GM12865 (cell line): ENCODE results near the gene MYT1.
A peak's percentile ranks its signal among the peaks of the same experiment; 100 is the strongest.

Experiments used
- DNase-seq: peaks from one replicate; pipeline ENCODE4 v3.0.0; 2010; ENCODE audit warnings: low read depth
- H3K4me3 ChIP-seq: 2 replicates; pipeline ENCODE4 v1.5.1; 2011; ENCODE audit warnings: mild to moderate bottlenecking, low read depth, low read length, control low read depth
- TF ChIP-seq, protein P1 (sequence below): IDR thresholded peaks from 2 replicates; pipeline ENCODE4 v1.5.1; 2011; ENCODE audit warnings: low read length, control low read depth, low read depth, inconsistent platforms; ENCODE audit not compliant: insufficient read depth; ENCODE audit errors: missing control alignments

Gene MYT1

DNA sequence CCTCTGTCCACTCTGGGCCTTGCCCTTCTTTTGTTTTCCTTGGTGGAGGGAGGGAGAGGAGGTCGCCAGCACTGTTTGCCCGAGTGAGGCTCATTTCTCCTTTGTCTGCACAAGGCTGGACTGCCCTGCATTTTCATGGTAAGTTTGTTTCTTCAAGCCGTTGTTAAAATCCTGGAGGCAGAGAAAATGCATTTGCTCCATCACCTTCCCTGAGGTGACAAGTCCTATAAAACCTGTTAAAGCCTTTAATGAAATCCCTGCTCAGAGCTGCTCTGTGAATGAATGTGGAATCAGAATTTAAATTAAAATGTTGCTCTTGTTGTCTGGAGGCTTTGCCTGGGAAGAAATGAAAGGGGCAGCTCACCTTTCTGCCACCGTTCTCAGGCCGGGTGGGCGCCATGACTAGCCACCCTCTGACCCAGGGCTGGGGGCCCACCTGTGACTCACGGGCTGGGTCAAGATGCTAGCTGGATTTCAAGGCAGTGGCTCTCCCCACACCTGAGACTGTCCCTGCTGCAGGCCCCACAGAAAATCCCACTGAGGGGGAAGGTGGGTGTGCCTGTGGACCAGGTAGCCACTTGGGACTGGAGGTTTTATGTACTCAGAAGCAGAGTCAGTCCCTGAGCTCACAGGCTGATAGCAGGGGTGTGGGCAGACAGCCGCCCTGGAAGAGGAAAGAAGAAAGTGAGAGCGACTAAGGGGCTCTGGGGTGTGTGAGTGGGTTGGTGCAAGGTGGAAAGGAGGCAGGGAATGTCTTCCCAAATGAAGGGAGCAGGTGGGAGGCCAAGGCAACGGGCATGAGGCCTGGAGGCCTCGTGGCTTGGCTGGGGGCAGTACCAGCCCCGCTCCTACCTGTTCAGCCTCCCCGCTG is 24.0 kb upstream of the MYT1 start:
- TF ChIP-seq, protein P1, sequence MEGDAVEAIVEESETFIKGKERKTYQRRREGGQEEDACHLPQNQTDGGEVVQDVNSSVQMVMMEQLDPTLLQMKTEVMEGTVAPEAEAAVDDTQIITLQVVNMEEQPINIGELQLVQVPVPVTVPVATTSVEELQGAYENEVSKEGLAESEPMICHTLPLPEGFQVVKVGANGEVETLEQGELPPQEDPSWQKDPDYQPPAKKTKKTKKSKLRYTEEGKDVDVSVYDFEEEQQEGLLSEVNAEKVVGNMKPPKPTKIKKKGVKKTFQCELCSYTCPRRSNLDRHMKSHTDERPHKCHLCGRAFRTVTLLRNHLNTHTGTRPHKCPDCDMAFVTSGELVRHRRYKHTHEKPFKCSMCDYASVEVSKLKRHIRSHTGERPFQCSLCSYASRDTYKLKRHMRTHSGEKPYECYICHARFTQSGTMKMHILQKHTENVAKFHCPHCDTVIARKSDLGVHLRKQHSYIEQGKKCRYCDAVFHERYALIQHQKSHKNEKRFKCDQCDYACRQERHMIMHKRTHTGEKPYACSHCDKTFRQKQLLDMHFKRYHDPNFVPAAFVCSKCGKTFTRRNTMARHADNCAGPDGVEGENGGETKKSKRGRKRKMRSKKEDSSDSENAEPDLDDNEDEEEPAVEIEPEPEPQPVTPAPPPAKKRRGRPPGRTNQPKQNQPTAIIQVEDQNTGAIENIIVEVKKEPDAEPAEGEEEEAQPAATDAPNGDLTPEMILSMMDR, result no peak
- DNase-seq, result no peak
- no peak overlapping the region for H3K4me3 ChIP-seq

DNA sequence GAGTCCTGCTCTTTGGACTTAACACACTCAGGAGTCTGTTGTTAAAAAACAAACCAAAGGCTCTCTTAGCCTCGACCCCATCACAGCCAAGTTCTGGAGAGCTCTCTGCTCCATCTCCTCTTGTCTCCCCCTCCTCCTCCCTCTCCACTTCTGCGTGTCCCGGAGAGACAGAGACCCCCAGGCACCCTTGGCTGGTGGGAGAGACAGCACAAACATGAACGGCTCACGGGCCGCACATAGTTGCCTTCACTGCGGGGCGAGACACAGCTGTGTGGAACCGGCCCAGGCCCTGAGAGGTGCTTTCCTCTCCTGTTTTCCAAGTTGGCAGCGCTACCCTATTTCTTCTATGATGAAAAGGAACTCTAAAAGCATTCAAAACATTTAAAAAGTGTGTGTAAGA is 23.3 kb upstream of the MYT1 start:
- TF ChIP-seq, protein P1, result no peak
- no peak overlapping the region for H3K4me3 ChIP-seq
- DNase-seq, result no peak

DNA sequence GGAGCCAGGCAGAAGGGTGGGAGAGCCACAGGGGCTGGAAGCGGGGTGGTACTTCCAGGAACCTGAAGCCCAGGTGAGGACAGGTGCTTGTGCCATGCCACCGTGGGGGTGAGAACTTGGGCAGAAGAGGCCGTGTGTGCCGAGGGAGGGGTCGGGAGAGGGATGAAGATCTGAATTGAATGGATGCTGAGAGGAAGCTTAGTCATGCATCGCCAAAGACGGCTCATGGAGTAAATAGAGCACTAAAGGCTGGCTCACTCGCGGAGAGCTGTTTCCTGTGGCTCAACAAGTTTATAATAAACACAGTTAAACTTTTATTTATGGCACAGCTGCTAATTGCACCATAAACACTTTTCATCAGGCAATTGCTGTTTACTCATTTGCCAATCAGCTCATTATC is 21.7 kb upstream of the MYT1 start:
- no peak overlapping the region for H3K4me3 ChIP-seq
- no peak for DNase-seq
- TF ChIP-seq, protein P1, result no peak

DNA sequence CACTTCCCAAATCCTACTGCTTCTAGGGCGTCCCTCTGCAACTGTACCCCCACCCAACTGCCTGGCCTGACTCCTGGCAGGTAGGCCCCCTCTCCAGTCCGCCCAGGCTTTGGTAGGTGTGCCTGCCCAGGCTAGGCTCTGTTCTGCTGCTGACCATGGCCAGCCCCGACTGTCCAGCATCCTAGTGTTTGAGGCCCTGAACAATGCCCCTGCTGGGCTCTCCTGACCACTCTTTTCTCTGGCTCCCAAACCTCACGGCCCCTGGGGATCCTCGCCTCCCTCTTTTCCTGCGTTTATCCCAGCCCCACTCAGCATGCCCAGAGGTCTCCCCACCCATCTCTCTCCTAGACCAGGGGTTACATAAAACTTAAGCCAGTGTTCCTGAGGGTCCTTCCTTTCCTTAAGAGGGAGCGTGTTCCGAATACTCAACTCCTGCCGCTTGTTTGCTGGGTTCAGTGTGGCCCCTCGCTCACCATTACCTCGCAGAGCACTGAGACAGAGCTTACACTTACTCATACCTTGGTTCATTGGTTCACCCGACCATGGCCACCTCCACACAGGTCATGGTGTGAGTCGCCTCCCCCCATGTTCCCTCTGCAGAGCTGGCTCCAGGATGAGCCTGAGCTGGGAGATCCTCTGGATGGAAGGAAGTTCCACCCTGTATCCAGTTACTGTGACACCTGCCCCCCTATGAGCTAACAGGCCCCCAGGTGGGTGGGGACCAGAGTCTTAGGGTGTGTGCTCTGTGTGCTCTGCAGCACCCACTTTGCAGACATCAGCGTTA is 21.0 kb upstream of the MYT1 start:
- DNase-seq, result no peak
- no peak overlapping the region for H3K4me3 ChIP-seq
- TF ChIP-seq, protein P1, result no peak

DNA sequence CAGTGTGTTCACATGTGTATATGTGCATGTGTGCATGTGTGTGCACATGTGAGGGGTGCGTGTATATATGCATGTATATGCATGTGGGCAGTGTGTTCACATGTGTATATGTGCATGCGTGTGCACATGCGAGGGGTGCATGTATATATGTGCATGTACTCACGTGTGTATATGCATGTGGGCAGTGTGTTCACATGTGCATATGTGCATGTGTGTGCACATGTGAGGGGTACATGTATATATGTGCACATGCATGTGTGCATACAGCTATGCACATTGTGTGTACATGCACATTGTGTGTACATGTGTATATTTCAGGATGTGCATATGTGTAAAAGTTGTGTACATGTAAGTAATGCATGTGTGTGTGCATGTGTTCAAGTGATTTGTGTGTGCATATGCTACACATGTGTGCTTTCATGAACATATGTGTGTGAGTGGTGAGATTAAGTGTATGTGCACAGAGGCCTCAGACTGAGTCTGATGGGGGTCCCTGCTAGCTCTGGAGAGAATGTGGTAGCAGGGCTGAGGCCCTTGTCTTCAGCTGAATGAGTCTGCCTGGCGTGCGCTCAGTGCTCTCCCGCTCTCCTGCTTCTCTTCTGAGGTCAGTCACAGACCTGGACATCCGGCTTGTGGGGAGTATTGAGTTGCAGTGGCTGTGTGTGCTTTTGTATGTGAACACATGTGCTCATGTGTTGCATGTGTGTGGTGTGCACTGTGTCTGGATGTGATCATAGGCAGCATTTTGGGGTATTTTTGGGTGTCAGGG is 19.9 kb upstream of the MYT1 start:
- no peak for DNase-seq
- TF ChIP-seq, protein P1, result no peak
- no peak overlapping the region for H3K4me3 ChIP-seq

DNA sequence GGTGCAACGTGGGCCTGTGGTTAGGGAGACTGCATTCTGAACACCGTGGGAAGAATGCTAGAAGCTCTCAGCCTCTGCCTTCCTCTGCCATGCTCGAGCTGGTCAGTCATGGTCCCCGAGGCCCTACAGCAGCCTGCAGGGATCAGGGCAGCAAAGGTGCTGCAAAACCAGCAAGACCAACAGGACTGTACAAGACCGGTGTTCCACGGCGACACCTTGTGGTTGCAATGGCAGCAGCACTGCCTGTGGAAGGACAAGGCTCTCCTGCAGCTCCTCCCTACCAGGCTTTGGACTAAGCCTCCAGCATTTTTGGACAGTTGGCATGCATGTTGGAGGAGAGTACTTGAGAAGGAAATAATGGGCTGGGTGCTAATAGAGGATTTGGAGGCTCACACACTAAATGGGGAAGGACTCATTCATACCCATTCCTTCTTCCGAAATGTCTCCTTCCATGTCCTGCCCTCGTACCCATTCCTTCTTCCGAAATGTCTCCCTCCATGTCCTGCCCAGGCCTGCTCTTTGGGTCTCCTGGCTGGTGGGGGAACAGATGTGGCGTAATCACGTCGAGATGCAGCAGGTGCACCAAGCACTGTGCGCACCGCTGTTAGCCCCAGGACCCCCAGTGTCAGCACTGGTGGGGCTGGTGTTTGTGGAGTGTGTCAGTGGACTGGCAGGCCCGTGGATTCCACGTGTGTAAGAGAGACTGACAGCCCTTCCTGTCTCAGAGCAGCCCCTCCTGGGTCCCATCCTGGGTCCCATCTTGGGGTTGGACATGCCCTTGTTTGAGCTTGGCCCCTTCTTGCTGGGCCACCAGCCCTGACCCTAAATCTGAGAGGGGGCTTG is 18.6 kb upstream of the MYT1 start:
- no peak overlapping the region for H3K4me3 ChIP-seq
- DNase-seq, result peak; percentile 9
- TF ChIP-seq, protein P1, result peak; percentile 15
